Skin of body (tissue), 2 donors: Measurements from ENCODE around the gene MYL4. TPM values are rescaled to one million over a fixed set of nuclear protein-coding genes. Genes with fewer than 3 reads are reported as not detected.
A peak's percentile ranks its signal among the peaks of the same experiment; 100 is the strongest.
"Not testable (repeated sequence)": the region's sequence is repeated elsewhere in the genome, so short reads cannot be mapped to it uniquely, and the experiment has no call there.

Source experiments
- DNase-seq: peaks from one replicate; lab custom pipeline; 2025; lab: John Stamatoyannopoulos, UW
- total RNA-seq: library from RNA; depleted of rRNA; stranded (reverse); fragments of >200 nt; gene quantifications from one replicate; pipeline ENCODE4 v1.2.3, GENCODE V29; 2014

The MYL4 gene
- 36.7 TPM for total RNA-seq

DNA sequence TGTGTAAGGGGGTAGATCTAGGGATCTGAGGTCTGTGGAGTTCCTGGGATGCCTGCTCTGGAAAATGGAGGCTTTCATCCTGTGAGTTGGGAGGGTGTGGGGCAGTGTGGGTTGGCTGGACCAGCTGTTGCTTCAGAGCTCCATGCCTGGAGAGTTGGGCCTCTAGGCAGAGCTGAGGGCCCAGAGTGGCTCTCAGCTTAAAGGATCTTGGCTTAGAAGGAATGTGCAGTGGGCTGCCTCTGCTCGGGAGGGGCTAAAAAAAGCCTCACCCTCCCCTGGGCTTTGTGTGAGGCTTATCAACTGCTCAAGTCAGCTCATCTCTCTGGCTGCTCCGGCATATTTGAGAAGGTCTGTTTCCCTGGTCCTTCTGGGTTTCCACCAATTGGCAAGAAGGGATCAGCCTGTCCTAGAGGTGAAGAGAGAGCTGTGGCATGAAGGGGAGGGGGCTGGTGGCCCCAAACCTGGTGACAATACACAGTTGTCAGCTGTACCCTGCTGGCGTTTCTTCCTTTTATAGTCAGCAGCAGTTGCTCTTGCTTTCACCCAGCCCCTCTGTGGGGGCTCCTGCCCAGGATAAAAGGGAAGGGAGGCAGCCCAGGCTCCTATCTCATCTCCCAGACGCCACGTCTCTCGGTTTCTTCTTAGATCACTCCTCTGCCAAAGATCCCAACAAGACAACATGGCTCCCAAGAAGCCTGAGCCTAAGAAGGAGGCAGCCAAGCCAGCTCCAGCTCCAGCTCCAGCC lies at the start of gene MYL4:
Gene MYL4, plus strand, starts transcription at position 605 of the 745 bp plus-strand sequence. Its CDS starts 75 bp downstream, at position 680.
- DNase-seq = no peak

DNA sequence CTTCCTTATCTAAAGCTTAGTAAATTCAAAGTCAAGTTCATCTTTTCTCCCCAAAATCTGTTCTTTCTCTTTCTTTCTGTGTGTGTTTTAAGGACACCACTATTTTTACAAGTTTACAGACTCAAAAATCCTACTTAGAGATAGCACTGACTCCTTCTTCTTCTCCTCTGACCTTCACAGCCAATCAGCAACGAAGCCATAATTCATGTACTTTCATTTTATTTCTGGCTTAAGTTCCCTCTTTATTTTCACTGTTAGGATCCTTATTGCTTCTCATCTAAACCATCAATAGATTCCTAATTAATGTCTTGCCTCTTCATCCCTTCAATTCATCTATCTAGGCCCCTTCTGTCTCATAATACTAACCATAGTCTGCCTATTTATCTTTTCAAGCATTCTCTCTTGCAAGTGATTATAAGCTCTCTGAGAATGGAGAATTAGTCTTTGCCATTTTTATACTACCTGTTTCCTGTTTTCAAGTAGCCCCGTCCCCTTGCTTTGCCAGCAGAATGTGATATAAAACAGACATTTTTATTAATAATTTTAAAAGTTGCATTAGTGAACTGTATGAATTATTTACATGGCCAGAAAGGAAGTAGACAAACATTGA lies 47.0 kb upstream of the MYL4 start:
- DNase-seq = no peak

DNA sequence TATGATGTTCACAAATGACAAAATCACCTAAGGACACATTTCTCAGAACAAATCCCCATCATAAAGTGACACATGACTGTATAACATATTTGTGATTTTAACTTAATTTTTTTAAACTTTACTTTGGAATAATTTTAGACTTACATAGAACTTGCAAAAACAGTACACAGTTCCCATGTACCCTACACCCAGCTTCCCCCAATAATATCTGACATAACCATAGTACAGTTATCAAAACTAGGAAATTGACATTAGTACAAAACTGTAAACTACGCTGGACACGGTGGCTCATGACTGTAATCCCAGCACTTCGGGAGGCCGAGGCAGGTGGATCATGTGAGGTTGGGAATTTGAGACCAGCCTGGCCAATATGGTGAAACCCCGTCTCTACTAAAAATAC lies 44.9 kb upstream of the MYL4 start:
- no peak for DNase-seq

DNA sequence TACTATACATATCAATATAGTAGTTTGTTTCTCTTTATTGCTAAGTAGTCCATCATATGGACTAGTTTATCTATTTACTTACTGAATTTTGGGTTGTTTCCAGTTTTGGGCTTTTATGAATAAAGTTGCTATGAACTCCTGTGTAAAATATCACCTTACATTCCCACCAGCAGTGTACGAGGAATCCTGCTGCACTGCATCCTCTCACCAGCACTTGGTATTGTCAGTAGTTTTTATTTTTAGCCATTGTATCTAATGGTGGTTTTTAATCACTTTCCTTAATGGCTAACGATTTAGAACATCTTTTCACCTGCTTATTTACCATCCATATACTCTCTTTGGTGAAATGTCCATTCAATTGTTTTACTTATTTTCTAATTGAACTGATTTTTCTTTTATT lies 44.0 kb upstream of the MYL4 start:
- DNase-seq = no peak

DNA sequence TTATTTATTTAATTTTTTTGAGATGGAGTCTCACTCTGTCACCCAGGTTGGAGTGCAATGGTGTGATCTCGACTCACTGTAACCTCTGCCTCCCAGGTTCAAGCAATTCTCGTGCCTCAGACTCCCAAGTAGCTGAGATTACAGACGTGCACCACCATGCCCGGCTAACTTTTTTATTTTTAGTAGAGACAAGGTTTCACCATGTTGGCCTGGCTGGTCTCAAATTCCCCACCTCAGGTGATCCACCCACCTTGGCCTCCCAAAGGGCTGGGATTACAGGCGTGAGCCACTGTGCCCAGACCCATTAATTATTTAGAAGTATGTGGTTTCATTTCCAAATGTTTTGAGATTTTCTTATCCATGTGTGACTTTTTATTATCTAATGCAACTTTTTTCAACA lies 42.3 kb upstream of the MYL4 start:
- not testable (repeated sequence) for DNase-seq

DNA sequence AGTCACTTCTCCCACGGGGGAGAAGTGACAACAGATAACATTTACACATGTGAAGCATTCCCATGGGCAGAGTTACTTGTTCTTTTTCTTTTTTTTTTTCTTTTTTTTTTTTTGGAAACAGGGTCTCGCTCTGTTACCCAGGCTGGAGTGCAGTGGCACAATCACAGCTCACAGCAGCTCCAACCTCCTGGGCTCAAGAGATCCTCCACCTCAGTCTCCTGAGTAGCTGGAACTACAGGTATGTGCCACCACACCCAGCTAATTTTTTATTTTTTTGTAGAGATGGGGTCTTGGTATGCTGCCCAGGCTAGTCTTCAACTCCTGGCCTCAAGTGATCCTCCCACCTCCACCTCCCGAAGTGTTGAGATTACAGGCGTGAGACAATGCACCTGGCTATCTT lies 40.3 kb upstream of the MYL4 start:
- not testable (repeated sequence) for DNase-seq

DNA sequence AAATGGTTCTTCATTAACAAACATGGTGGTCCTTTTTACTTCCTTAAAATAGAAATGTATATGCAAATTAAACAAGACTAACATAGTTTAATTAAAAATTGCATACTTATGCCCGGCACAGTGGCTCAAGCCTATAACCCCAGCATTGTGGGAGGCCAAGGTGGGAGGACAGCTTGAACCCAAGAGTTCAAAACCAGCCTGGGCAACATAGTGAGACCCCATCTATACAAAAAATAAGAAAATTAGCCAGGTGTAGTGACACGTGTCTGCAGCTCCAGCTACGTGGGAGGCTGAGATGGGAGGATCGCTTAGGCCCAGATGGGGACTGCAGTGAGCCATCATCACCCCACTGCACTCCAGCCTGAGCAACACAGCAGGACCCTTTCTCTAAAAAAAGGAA lies 38.4 kb upstream of the MYL4 start:
- no peak for DNase-seq

DNA sequence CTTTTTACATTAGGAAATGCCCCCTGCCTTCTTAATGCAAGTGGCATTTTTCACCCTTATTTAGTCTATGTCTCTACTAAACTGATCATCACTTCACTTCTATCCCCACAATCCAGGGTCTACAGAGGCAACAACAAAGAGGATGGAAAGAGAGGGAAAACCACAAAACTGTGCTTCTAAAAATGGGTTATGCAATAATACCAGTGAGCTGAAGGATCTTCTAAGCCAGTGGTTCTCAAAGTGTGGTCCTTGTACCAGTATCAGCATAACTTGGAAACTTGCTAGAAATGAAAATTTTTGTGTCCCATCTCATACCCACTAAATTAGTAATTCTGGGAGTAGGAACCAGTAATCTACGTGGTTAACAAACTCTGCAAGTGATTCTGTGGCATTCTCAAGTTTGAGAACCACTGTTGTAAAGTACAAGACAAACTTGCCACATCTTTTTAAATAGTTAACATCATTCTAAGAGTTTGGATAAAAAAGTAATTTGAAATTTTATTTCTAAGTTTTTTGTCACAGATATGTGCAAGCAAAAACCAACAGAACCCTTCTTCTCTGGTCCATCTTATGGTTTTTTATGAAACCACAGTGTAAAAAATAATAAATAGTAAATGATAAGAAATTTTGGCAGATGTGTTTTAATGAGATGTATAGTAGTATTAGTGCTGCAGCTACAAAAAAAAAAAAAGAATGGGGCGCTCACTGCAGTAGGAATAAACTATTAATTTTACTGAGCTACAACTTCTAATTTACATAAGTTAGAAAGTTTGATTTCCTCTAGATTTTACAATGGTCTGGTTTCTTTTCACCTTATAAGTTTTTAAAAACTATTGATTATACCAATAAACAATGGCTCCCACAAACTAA lies 36.2 kb upstream of the MYL4 start:
- DNase-seq = no peak

DNA sequence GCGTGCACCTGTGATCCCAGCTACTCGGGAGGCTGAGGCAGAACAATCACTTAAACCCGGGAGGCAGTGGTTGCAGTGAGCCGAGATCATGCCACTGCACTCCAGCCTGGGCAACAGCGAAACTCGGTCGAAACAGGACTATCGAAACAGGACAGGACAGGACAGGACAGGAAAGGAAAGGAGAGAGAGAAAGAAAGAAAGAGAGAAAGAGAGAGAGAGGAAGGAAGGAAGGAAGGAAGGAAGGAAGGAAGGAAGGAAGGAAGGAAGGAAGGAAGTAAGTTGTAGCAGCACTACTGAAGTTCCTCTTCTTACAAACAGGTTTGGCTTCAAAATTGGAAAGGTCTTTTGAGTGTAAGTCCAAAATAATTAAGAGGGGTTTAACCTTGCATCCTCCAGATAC lies 34.3 kb upstream of the MYL4 start:
- DNase-seq = not testable (repeated sequence)

DNA sequence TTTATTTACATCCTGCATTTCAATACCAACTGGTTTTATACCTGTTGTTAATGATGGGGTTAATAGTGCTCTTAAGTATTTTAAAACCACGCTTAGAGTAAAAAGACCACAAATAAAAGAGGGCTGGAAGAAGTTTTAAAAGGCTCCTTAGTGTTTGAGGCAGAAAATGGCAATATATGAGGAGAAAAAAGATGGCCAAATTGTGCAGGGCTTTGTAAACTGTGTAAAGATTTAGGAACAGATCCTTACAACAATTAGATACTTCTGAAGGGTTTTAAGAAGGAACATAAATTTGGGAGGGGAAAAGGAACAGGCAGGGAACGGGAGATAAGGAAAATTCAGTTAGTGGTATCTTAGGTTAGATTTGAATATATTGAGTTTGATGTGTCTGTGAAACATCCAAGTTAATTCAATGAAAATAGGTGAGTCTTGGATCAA lies 32.7 kb upstream of the MYL4 start:
- no peak for DNase-seq

DNA sequence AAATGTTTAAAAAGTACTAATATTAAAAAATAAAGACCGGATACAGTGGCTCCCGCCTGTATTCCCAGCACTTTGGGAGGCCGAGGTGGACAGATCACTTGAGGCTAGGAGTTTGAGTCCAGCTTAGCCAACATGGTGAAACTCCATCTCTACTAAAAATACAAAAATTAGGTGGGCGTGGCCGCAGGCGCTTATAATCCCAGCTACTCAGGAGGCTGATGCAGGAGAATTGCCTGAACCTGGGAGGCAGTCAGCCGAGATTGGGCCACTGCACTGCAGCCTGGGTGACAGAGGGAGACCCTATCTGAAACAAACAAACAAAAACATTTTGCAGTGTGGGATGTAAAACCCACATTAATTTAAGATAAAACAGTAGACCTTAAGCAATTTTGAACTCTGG lies 31.9 kb upstream of the MYL4 start:
- DNase-seq = no peak

DNA sequence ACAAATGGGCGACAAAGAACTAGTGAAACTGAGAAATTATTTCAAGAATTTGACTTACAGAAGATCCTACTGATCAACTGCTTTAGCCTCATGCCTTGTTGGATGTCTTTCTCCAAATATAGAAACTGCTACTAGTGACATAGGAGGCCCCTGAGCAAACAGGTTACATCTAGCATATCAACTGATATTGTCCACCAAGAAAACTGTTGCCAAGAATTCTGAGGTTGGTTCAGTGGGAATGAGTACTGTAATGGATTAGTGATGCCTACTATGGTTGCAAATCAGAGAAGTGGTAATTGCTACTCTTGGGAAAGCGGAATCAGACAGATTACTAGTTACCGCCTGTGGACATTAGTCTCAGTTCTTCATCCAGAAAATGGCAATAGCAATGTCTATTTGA lies 30.0 kb upstream of the MYL4 start:
- no peak for DNase-seq

DNA sequence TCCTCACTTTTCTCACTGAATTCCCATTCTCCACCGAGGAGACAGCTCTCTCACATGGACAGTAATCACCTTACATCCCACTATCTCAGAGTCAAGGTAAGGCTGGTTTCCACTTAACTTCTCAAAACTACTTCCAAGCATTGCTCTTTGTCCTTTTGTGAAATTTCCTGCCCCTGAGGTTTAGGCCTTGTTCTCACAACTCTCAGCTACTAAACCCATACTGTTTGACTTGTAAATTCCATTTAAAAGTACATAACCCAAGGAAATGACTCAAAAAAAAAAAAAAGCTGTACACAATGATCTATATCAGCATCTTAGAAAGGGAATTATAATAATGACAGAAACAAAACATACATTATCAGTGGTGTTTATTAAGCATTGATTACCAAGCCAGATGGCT lies 28.8 kb upstream of the MYL4 start:
- DNase-seq = no peak

DNA sequence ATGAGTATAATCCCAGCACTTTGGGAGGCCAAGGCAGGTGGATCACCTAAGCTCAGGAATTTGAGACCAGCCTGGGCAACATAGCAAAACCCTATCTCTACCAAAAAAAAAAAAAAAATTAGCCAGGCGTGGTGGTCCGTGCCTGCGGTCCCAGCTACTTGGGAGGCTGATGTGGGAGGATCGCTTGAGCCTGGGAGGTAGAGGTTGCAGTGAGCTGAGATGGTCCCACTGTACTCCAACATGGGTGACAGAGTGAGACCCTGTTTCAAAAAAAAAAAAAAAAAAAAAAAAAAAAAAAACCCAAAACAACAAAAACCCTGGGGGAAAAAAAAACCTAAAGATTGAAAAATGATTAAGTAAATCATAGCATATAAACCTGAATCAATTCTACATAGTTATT lies 28.2 kb upstream of the MYL4 start:
- not testable (repeated sequence) for DNase-seq

DNA sequence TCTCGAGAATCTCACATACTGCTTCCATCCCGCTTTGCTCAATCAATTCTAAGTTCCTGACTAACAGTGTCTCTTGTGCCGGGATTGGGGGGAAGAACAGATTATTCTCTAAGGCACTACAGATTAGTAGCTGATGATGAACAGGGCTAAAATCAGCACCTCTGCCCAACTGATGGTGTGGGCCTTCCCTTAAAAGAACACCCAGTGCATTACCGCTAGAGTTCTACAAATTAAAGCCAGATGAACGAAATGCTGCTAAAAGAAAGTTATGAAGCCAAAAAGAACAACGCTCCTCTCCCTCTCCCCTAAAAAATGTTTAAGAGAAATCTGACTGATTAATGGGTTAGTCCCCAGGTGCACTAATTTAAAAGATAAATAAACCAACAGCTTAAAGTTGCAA lies 24.5 kb upstream of the MYL4 start:
- DNase-seq = peak; percentile 22

DNA sequence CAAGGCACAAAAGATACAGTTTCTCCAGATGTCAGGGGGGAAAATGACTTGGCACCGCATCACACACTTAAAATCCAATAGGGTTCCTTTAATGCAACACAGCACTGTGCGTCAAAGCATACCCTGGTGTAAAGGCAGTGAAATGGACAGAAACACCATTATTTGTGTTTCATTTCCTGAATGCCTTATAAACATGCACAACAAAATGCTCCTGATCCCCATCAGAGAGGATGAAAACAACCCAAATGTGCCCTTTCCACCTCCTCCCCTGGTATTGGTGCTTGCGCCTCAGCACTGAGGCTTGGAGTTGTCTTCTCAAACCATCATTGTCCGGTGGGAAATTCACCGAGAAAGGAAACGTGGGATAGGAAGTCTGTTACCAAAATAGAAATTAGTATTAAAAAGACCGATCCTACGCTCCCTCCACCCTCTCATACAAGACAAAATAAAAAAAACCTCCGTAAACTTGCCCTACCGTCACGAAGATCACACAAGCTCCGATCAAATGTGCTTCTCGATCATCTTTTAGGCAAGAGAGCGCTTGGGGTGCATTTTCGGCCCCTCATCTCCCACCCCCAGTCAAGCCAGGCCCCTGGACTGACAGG lies 20.8 kb upstream of the MYL4 start:
- DNase-seq = peak; percentile 44

DNA sequence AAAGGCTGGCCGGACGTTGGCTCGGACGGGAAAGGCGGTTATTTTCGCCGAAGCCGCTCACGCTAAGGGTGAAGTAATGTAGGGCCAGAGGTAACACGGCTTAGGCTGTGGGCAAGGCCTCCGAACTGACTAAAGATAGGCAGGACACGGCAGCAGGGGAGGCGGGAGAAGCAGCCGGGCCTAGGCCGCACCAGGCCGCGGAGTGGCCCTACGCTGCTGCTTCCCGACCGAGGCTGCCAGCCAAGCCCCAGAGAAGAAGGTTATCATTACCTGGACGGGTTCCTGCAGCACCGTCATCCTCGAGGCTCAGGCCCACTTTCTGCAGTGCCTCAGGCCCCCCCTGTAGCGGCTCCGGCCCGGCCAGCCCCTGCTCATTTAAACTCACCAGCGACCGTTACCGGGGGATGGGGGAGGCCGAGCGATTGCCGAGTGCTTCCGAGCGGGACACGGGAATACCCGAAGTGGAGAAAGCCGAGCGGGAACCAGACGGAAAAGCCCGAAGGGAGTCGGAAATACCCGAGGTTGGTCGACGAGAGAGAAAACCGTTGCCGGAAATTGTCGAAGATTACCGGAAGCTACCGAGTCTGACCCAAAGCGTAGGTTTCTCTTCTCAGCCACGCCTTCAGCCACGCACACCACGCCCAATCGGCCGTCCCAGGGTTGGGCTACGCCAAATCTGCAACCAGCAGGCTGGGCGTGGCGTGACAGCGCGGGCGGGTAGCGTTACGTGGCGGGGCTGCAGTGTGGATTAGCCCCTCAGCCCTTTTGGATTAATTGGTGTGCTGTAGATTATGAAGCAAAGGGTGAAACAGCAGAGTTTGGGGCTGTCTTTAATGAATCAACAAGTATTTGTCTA lies 20.0 kb upstream of the MYL4 start, which contains the start of gene CDC27:
Gene CDC27, minus strand, starts transcription at position 420 of the 856 bp plus-strand sequence. Its CDS starts 123 bp downstream, at position 297.
- DNase-seq = peak; percentile 100

DNA sequence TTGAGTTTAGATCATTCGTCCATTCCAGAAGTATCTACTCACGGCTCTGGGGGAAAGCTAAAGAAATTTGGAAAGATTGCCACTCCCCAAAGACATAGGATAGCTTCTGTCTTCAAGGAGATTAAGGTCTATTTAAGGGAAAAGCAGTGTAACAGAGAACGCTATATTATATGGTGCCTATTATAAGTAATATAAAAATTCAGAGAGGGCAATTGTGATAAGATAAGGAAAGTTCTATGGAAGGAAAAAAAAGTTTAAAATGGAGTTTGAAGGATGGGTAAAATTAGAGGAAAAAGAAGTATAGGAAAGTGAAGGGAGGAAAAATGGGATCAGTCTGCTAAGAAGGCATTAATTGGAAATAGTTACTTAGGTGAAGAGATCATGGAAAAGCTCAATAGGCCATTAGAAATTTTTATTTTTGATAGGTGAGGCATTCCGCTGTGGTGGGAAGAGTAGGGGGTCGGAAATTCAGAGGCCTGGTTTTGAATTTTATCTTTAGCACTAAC lies 19.4 kb upstream of the MYL4 start:
- DNase-seq = no peak

DNA sequence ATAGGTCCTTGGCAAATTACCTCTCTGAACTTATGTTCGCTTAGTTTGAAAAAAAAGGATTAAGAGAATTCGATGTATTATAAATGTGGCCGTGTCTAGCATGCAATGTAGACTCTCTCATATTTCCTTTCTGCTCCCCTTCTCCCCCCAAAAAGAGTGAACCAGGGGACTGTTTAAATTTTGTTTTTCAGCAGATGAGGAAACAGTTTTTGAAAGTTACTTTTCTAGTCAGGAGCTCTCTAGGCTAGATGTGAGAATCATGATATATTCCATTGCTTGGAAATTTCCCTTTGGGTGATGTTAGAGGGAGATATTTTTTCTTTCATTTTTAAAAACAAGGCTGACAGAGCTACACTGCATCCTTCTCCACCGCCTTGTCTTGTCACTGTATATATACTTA lies 18.9 kb upstream of the MYL4 start:
- no peak for DNase-seq

DNA sequence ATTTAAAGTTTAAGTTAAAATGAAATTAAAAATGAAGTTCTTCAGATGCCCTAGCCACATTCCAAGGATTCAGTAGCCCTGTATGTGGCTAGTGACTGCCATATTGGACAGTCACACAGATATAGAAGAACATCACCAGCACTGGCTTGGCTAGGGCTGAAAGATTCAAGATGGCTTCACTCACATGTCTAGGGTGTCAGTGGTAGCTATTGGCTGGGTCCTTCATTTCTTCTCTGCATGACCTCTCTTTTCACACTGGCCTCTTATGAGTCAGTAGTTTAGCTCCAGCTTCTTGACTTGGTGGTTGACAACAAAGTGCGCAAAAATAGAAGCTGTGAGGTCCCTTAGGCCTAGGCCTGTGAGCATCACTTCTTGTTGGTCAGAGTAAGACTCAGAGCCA lies 18.4 kb upstream of the MYL4 start:
- DNase-seq = no peak

DNA sequence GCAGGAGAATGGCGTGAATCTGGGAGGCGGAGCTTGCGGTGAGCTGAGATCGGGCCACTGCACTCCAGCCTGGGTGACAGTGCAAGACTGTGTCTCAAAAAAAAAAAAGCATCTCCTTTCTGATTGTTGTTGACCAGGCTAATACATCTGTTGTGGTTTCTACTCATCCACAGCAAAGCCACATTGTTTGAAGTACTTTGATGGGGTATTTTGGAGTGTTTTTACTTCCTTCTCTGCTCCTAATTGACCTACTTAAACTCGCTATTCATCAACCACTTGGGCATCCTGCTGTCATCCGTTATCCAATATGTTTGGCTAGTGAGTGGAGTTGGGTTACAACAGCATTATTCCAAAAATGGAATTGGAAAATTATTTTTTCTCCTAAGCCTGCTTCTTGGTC lies 16.6 kb upstream of the MYL4 start:
- no peak for DNase-seq
